Liver (tissue), 9 donors: ENCODE results near the gene DOK6. TPM values are rescaled to one million over a fixed set of nuclear protein-coding genes. Genes with fewer than 3 reads are reported as not detected.

ENCODE experiments used
- DNase-seq: peaks from one replicate; pipeline ENCODE4 v3.0.0-alpha.2; 2017; ENCODE audit warnings: low spot score
- H3K27ac ChIP-seq, 2 donors: one replicate each; pipeline ENCODE4 v1.7.0; 2013; ENCODE audit warnings: inconsistent platforms in 2 of 2, low read length in 2 of 2, control low read depth in 1 of 2, low read depth in 1 of 2, mild to moderate bottlenecking in 1 of 2
- H3K27me3 ChIP-seq, 4 donors: one replicate each; pipeline versions ENCODE4 v1.6.1 to v1.7.0; 2013; ENCODE audit warnings: low read length in 3 of 4, inconsistent platforms in 1 of 4, mild to moderate bottlenecking in 1 of 4, moderate library complexity in 1 of 4; ENCODE audit not compliant: control insufficient read depth in 4 of 4, insufficient read depth in 4 of 4
- H3K36me3 ChIP-seq, 4 donors: one replicate each; pipeline versions ENCODE4 v1.6.1 to v1.7.0; 2013; ENCODE audit warnings: low read length in 3 of 4, mild to moderate bottlenecking in 3 of 4, low read depth in 1 of 4, moderate library complexity in 1 of 4; ENCODE audit not compliant: control insufficient read depth in 4 of 4, insufficient read depth in 3 of 4
- H3K4me1 ChIP-seq, 4 donors: one replicate each; pipeline versions ENCODE4 v1.6.1 to v1.7.0; 2013; ENCODE audit warnings: low read length in 3 of 4, mild to moderate bottlenecking in 3 of 4, moderate library complexity in 1 of 4; ENCODE audit not compliant: control insufficient read depth in 4 of 4, insufficient read depth in 4 of 4
- H3K4me3 ChIP-seq, 3 donors: one replicate each; pipeline versions ENCODE4 v1.6.1 to v1.7.0; 2013; ENCODE audit warnings: low read length in 3 of 3, control low read depth in 1 of 3, low read depth in 1 of 3, mild to moderate bottlenecking in 1 of 3
- H3K9ac ChIP-seq, 2 donors: one replicate each; pipeline ENCODE4 v1.7.0; 2013; ENCODE audit warnings: low read length in 2 of 2, mild to moderate bottlenecking in 2 of 2, moderate library complexity in 2 of 2, control low read depth in 1 of 2, low read depth in 1 of 2
- H3K9me3 ChIP-seq, 4 donors: one replicate each; pipeline versions ENCODE4 v1.6.1 to v1.7.0; 2013; ENCODE audit warnings: low read length in 3 of 4; ENCODE audit not compliant: control insufficient read depth in 4 of 4
- EGR1 ChIP-seq, 2 donors: IDR thresholded peaks; 2 replicates each; pipeline ENCODE4 v1.6.1; 2016 to 2018; ENCODE audit warnings: antibody characterized with exemption in 2 of 2, low read depth in 2 of 2
- FOXA1 ChIP-seq: IDR thresholded peaks from 2 replicates; pipeline ENCODE4 v1.6.1; 2016; ENCODE audit warnings: antibody characterized with exemption
- FOXA2 ChIP-seq: IDR thresholded peaks from 2 replicates; pipeline ENCODE4 v1.6.1; 2016; ENCODE audit warnings: antibody characterized with exemption
- GABPA ChIP-seq, 2 donors: IDR thresholded peaks in 1 of 2; conservative IDR thresholded peaks in 1 of 2; 2 replicates each; pipeline ENCODE4 v1.6.1; 2016; ENCODE audit warnings: antibody characterized with exemption in 2 of 2, mild to moderate bottlenecking in 1 of 2, moderate library complexity in 1 of 2
- HNF4G ChIP-seq: IDR thresholded peaks from 2 replicates; pipeline ENCODE4 v1.6.1; 2016; ENCODE audit warnings: antibody characterized with exemption
- JUND ChIP-seq, 2 donors: IDR thresholded peaks; 2 replicates each; pipeline ENCODE4 v1.6.1; 2016; ENCODE audit warnings: antibody characterized with exemption in 2 of 2
- NR2F2 ChIP-seq: IDR thresholded peaks from 2 replicates; pipeline ENCODE4 v1.6.1; 2016; ENCODE audit warnings: antibody characterized with exemption
- RAD21 ChIP-seq, 2 donors: IDR thresholded peaks; 2 replicates each; pipeline ENCODE4 v1.6.1; 2016; ENCODE audit warnings: antibody characterized with exemption in 2 of 2, mild to moderate bottlenecking in 2 of 2
- RXRA ChIP-seq, 2 donors: IDR thresholded peaks; 2 replicates each; pipeline ENCODE4 v1.6.1; 2017 to 2018; ENCODE audit warnings: antibody characterized with exemption in 2 of 2, mild to moderate bottlenecking in 1 of 2
- SP1 ChIP-seq: IDR thresholded peaks from 2 replicates; pipeline ENCODE4 v1.6.1; 2018; ENCODE audit warnings: antibody characterized with exemption, mild to moderate bottlenecking
- TAF1 ChIP-seq: conservative IDR thresholded peaks from 2 replicates; pipeline ENCODE4 v1.6.1; 2016; ENCODE audit warnings: antibody characterized with exemption, mild to moderate bottlenecking
- YY1 ChIP-seq: IDR thresholded peaks from 2 replicates; pipeline ENCODE4 v1.6.1; 2016; ENCODE audit warnings: antibody characterized with exemption, mild to moderate bottlenecking
- WGBS: extraction: QIAGEN DNeasy Blood & Tissue Kit; methylation state at CpG from one replicate; pipeline ENCODE4 v1.1.7; 2013; 5-methylcytosine and 5-hydroxymethylcytosine counted together
- polyA plus RNA-seq, 2 donors: library from polyadenylated mRNA; stranded (reverse) in 1 of 2; unstranded in 1 of 2; fragments of 200-250 nt in 1 of 2; fragments of >200 nt in 1 of 2; fragmentation: Nextera tagmentation in 1 of 2; extraction: Ambion mirVana in 1 of 2; gene quantifications; one replicate each; pipeline versions ENCODE4 v1.2.1 to v1.2.3, GENCODE V29; 2013 to 2015
- total RNA-seq, 2 donors: library from RNA; depleted of rRNA; stranded (reverse); fragments of >200 nt; gene quantifications; one replicate each; pipeline ENCODE4 v1.2.3, GENCODE V29; 2014
- TF ChIP-seq, protein P1 (sequence below): IDR thresholded peaks from 2 replicates; pipeline ENCODE4 v1.6.1; 2016; ENCODE audit warnings: antibody characterized with exemption
- TF ChIP-seq, protein P2 (sequence below): IDR thresholded peaks from 2 replicates; pipeline ENCODE4 v1.6.1; 2016; ENCODE audit warnings: antibody characterized with exemption
- TF ChIP-seq, protein P3 (sequence below): IDR thresholded peaks from 2 replicates; pipeline ENCODE4 v1.6.1; 2016; ENCODE audit warnings: antibody characterized with exemption, mild to moderate bottlenecking
- TF ChIP-seq, protein P4 (sequence below): fragments of 150-350 bp; IDR thresholded peaks from 2 replicates; pipeline ENCODE4 v1.5.1; 2017; ENCODE audit warnings: improper control_type of control experiment, low read depth, low read length; ENCODE audit not compliant: missing input control
- TF ChIP-seq, protein P5 (sequence below): IDR thresholded peaks from 2 replicates; pipeline ENCODE4 v1.6.1; 2016; ENCODE audit warnings: antibody characterized with exemption
- donor health status: healthy.
- donor health status: healthy.
- donor health status: healthy.
- donor health status: healthy.
- donor health status: healthy.

Gene DOK6
- total and polyA plus RNA-seq, 4 donors = 0.08 to 1.1 (median 0.67) TPM

DNA sequence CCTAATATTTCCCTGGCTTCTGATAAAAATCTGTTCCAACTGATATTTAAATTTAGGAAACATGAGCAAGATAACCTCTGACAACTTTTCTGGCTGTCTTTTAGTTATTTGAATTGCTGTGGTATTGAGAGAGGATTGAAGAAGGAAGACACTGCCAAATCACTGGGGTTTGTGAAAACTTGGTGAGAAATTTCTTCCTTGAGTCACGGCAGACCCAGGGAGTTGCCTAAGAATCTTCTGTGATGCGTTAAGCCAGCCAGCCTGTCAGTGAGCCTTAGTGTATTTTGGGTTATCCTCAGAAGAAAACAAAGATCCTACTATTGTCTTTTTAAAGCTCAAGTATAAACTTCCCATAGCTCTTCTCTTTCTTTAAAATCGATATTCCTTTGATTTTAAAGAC lies 17.5 kb upstream of the DOK6 start:
- Histone ChIP-seq H3K4me3 (no peak overlapping the region), H3K27me3 (no peaks in the 10 kb centered on the region), H3K27ac (no peak overlapping the region), H3K4me1 (no peaks in the 10 kb centered on the region), H3K9me3 (no peaks in the 10 kb centered on the region), H3K9ac (no peak overlapping the region), H3K36me3 (no peaks in the 10 kb centered on the region)
- DNase-seq = no peak
- TF ChIP-seq SP1 = no peak
- no peak for TF ChIP-seq EGR1 (IDR thresholded peaks at IDR 0.05; ENCODE audit: low read depth in 2 of 2)
- TF ChIP-seq, protein P1, sequence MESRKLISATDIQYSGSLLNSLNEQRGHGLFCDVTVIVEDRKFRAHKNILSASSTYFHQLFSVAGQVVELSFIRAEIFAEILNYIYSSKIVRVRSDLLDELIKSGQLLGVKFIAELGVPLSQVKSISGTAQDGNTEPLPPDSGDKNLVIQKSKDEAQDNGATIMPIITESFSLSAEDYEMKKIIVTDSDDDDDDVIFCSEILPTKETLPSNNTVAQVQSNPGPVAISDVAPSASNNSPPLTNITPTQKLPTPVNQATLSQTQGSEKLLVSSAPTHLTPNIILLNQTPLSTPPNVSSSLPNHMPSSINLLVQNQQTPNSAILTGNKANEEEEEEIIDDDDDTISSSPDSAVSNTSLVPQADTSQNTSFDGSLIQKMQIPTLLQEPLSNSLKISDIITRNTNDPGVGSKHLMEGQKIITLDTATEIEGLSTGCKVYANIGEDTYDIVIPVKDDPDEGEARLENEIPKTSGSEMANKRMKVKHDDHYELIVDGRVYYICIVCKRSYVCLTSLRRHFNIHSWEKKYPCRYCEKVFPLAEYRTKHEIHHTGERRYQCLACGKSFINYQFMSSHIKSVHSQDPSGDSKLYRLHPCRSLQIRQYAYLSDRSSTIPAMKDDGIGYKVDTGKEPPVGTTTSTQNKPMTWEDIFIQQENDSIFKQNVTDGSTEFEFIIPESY = no peak
- TF ChIP-seq RAD21 (IDR thresholded peaks at IDR 0.05) = no peak
- no peak for TF ChIP-seq YY1
- no peak for TF ChIP-seq GABPA (IDR thresholded peaks at IDR 0.05 in 1 of 2, conservative IDR thresholded peaks at IDR 0.05 in 1 of 2)
- no peak for TF ChIP-seq FOXA1
- TF ChIP-seq JUND (IDR thresholded peaks at IDR 0.05) = no peak
- no peak for TF ChIP-seq NR2F2
- TF ChIP-seq TAF1 = no peak
- no peak for TF ChIP-seq HNF4G
- TF ChIP-seq, protein P2, sequence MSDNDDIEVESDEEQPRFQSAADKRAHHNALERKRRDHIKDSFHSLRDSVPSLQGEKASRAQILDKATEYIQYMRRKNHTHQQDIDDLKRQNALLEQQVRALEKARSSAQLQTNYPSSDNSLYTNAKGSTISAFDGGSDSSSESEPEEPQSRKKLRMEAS = no peak
- TF ChIP-seq, protein P3, sequence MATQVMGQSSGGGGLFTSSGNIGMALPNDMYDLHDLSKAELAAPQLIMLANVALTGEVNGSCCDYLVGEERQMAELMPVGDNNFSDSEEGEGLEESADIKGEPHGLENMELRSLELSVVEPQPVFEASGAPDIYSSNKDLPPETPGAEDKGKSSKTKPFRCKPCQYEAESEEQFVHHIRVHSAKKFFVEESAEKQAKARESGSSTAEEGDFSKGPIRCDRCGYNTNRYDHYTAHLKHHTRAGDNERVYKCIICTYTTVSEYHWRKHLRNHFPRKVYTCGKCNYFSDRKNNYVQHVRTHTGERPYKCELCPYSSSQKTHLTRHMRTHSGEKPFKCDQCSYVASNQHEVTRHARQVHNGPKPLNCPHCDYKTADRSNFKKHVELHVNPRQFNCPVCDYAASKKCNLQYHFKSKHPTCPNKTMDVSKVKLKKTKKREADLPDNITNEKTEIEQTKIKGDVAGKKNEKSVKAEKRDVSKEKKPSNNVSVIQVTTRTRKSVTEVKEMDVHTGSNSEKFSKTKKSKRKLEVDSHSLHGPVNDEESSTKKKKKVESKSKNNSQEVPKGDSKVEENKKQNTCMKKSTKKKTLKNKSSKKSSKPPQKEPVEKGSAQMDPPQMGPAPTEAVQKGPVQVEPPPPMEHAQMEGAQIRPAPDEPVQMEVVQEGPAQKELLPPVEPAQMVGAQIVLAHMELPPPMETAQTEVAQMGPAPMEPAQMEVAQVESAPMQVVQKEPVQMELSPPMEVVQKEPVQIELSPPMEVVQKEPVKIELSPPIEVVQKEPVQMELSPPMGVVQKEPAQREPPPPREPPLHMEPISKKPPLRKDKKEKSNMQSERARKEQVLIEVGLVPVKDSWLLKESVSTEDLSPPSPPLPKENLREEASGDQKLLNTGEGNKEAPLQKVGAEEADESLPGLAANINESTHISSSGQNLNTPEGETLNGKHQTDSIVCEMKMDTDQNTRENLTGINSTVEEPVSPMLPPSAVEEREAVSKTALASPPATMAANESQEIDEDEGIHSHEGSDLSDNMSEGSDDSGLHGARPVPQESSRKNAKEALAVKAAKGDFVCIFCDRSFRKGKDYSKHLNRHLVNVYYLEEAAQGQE = no peak
- no peak for TF ChIP-seq FOXA2
- 48% methylated on average over 3 of the region's 3 CpGs for WGBS

DNA sequence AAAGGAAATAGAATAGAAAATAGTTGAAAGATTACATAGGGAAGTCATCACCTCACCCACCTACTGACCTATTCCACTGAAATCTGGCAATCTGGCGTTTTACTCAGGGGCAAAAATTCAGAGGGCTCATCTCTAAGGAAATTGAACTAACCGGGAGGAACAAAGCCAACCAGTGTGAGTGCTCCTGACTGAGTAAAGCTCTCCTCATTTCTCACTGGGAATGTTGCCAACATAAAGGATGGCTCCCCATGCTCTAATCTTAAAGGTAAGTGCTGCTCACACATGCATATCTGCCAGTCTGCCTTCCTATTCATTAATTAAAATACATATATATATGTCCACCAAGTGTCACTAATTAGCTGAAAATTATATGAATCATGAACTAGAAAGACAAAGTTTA lies 13.5 kb upstream of the DOK6 start:
- no peaks in the 10 kb centered on the region for H3K9me3 ChIP-seq
- H3K4me1 ChIP-seq = no peaks in the 10 kb centered on the region
- TF ChIP-seq RXRA (IDR thresholded peaks at IDR 0.05) (no peak), HNF4G (no peak), GABPA (IDR thresholded peaks at IDR 0.05 in 1 of 2, conservative IDR thresholded peaks at IDR 0.05 in 1 of 2) (no peak), FOXA1 (no peak), TAF1 (no peak), YY1 (no peak), NR2F2 (no peak), FOXA2 (no peak), RAD21 (IDR thresholded peaks at IDR 0.05) (no peak), EGR1 (IDR thresholded peaks at IDR 0.05; ENCODE audit: low read depth in 2 of 2) (no peak), JUND (IDR thresholded peaks at IDR 0.05) (no peak), SP1 (no peak)
- TF ChIP-seq, protein P4, sequence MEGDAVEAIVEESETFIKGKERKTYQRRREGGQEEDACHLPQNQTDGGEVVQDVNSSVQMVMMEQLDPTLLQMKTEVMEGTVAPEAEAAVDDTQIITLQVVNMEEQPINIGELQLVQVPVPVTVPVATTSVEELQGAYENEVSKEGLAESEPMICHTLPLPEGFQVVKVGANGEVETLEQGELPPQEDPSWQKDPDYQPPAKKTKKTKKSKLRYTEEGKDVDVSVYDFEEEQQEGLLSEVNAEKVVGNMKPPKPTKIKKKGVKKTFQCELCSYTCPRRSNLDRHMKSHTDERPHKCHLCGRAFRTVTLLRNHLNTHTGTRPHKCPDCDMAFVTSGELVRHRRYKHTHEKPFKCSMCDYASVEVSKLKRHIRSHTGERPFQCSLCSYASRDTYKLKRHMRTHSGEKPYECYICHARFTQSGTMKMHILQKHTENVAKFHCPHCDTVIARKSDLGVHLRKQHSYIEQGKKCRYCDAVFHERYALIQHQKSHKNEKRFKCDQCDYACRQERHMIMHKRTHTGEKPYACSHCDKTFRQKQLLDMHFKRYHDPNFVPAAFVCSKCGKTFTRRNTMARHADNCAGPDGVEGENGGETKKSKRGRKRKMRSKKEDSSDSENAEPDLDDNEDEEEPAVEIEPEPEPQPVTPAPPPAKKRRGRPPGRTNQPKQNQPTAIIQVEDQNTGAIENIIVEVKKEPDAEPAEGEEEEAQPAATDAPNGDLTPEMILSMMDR = no peak
- TF ChIP-seq, protein P2 = no peak
- TF ChIP-seq, protein P5, sequence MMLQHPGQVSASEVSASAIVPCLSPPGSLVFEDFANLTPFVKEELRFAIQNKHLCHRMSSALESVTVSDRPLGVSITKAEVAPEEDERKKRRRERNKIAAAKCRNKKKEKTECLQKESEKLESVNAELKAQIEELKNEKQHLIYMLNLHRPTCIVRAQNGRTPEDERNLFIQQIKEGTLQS = no peak
- TF ChIP-seq, protein P1 = no peak
- no peak for DNase-seq
- no peaks in the 10 kb centered on the region for H3K27me3 ChIP-seq
- no peaks in the 10 kb centered on the region for H3K36me3 ChIP-seq
- H3K9ac ChIP-seq = no peak overlapping the region
- WGBS = 58% methylated on average over 2 of the region's 2 CpGs
- no peak overlapping the region for H3K4me3 ChIP-seq
- H3K27ac ChIP-seq = no peak overlapping the region
